Uterus (tissue), 4 donors: ENCODE measurements around the gene PLA2G4B. TPM values are rescaled to one million over a fixed set of nuclear protein-coding genes. Genes with fewer than 3 reads are reported as not detected.
A peak's percentile ranks its signal among the peaks of the same experiment; 100 is the strongest.

ENCODE experiments used
- DNase-seq, 2 donors: peaks; one replicate each; pipeline ENCODE4 v3.0.0-alpha.2; 2019 to 2020
- H3K27ac ChIP-seq, 2 donors: fragments of 200-600 bp; sonication (generic); 1 replicate in 1 of 2; 2 replicates in 1 of 2; pipeline ENCODE4 v1.5.1; 2016 to 2018
- H3K27me3 ChIP-seq, 2 donors: fragments of 200-600 bp; sonication (generic); one replicate each; pipeline ENCODE4 v1.5.1; 2018 to 2019; ENCODE audit warnings: control low read depth in 1 of 2
- H3K36me3 ChIP-seq, 2 donors: fragments of 200-600 bp; sonication (generic); one replicate each; pipeline ENCODE4 v1.5.1; 2019; ENCODE audit warnings: control low read depth in 1 of 2
- H3K4me1 ChIP-seq, 2 donors: fragments of 200-600 bp; sonication (generic); one replicate each; pipeline ENCODE4 v1.5.1; 2018 to 2019; ENCODE audit warnings: control low read depth in 1 of 2
- H3K4me3 ChIP-seq, 2 donors: fragments of 200-600 bp; sonication (generic); 1 replicate in 1 of 2; 2 replicates in 1 of 2; pipeline ENCODE4 v1.5.1; 2018 to 2019; ENCODE audit warnings: mild to moderate bottlenecking in 1 of 2
- H3K9me3 ChIP-seq, 2 donors: fragments of 200-600 bp; sonication (generic); one replicate each; pipeline ENCODE4 v1.5.1; 2019; ENCODE audit warnings: control low read depth in 1 of 2
- POLR2A ChIP-seq, 2 donors: fragments of 450-650 bp; IDR thresholded peaks; one replicate each; pipeline ENCODE4 v1.6.1; 2016; ENCODE audit warnings: antibody characterized with exemption in 2 of 2, mild to moderate bottlenecking in 1 of 2, moderate library complexity in 1 of 2
- intact Hi-C: fragments of 100-400 bp; cut with DNase I; formaldehyde crosslinking; loops from one replicate; pipeline ENCODE4 v1.15.1; 2023; ENCODE audit warnings: low total_unique reads
- total RNA-seq, 4 donors: library from RNA; depleted of rRNA in 3 of 4; stranded (reverse); fragments of >200 nt in 3 of 4; gene quantifications; one replicate each; pipeline versions ENCODE4 v1.1.0 to v1.2.4, GENCODE V29; 2014 to 2023
- TF ChIP-seq, protein P1 (sequence below), 4 experiments: fragments of 200-600 bp in 2 of 4; fragments of 450-650 bp in 2 of 4; sonication (generic) in 2 of 4; IDR thresholded peaks; one replicate each; pipeline ENCODE4 v1.5.1; 2016 to 2019; ENCODE audit warnings: antibody characterized with exemption in 4 of 4, mild to moderate bottlenecking in 2 of 4, moderate library complexity in 1 of 4
- donor health status: DM: yes; HTN: yes; CAD: no.

The PLA2G4B gene
- total RNA-seq, 4 donors from 2014 or later = 3.5 to 91.2 (median 7.1) TPM

DNA sequence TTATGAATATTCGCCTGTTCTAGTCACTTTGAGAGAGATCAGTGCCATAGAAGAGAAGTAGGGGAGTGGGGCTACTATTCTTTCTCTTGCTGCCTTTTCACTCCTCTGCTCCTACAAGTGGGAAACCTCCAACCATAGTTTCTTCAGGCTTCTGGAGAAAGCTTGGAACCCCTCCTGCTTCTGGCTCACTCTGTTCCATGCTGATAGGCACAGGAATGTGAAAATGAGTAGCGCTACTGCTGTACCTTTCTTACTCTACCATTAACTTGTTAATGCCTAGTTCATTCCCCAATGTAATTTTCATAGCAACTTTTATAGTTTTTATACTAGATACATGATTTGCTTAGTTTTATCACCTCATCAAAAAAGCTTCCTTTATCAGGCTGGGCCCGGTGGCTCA lies 37.5 kb upstream of the PLA2G4B start:
- no peak for DNase-seq
- H3K4me3 ChIP-seq = no peak overlapping the region
- H3K27me3 ChIP-seq = no peaks in the 10 kb centered on the region
- intact Hi-C loops = no loop called here
- H3K4me1 ChIP-seq = peaks cover 0 to under 1% of the 10 kb centered on the region in 2 donors
- no peaks in the 10 kb centered on the region for H3K9me3 ChIP-seq
- H3K27ac ChIP-seq = no peak overlapping the region
- no peak for TF ChIP-seq POLR2A (IDR thresholded peaks at IDR 0.05)
- TF ChIP-seq, protein P1, sequence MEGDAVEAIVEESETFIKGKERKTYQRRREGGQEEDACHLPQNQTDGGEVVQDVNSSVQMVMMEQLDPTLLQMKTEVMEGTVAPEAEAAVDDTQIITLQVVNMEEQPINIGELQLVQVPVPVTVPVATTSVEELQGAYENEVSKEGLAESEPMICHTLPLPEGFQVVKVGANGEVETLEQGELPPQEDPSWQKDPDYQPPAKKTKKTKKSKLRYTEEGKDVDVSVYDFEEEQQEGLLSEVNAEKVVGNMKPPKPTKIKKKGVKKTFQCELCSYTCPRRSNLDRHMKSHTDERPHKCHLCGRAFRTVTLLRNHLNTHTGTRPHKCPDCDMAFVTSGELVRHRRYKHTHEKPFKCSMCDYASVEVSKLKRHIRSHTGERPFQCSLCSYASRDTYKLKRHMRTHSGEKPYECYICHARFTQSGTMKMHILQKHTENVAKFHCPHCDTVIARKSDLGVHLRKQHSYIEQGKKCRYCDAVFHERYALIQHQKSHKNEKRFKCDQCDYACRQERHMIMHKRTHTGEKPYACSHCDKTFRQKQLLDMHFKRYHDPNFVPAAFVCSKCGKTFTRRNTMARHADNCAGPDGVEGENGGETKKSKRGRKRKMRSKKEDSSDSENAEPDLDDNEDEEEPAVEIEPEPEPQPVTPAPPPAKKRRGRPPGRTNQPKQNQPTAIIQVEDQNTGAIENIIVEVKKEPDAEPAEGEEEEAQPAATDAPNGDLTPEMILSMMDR (IDR thresholded peaks at IDR 0.05) = no peak
- no peaks in the 10 kb centered on the region for H3K36me3 ChIP-seq

DNA sequence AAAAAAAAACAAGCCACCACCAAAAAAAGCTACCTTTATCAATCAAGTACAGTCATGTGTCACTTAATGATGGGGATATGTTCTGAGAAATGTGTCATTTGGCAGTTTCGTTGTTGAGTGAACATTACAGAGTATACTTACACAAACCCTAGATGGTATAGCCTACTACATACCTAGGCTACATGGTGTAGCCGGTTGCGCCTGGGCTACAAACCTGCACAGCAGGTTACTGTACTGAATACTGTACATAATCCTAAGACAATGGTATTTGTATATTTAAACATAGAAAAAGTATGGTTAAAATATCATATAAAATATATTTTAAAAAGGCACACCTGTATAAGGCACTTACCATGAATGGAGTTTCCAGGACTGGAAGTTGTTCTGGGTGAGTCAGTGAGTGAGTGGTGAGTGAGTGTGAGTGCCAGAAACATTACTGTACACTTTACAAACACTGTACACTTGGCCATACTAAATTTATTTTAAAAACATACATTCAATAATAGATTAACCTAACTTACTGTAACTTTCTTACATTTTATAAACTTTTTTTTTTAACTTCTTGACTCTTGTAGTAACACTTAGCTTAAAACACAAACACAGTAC lies 36.7 kb upstream of the PLA2G4B start:
- no peak for TF ChIP-seq POLR2A (IDR thresholded peaks at IDR 0.05)
- Histone ChIP-seq H3K9me3 (no peaks in the 10 kb centered on the region), H3K4me3 (no peak overlapping the region), H3K27ac (no peak overlapping the region), H3K36me3 (no peaks in the 10 kb centered on the region), H3K27me3 (no peaks in the 10 kb centered on the region), H3K4me1 (no peaks in the 10 kb centered on the region)
- DNase-seq = no peak
- intact Hi-C loops = no loop called here

DNA sequence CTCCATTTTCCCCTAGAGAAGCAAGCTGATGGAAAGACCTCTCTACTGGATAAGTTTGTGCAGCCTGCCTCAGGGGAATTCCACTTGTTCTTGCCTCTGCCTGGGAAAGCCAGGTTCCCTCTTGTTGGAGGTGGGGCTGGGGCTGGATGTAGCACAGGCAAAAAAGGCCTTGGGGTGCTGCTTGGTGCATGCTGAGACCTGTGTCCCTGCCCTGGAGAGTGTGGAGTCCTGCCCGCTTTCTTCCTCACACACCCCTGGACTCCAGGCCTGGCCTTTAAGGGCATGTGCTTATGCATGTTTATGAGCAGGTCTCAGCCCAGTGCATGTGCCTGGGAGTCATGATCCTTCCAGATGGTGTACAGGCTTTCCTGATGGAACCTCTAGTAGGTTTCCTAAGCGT lies 34.3 kb upstream of the PLA2G4B start:
- Histone ChIP-seq H3K9me3 (no peaks in the 10 kb centered on the region), H3K27ac (peak overlapping the region; percentile 59 to 62), H3K4me1 (no peaks in the 10 kb centered on the region), H3K4me3 (no peak overlapping the region), H3K36me3 (no peaks in the 10 kb centered on the region), H3K27me3 (no peaks in the 10 kb centered on the region)
- no peak for DNase-seq
- TF ChIP-seq, protein P1 (IDR thresholded peaks at IDR 0.05) = no peak
- TF ChIP-seq POLR2A (IDR thresholded peaks at IDR 0.05) = no peak
- intact Hi-C loops = no loop called here

DNA sequence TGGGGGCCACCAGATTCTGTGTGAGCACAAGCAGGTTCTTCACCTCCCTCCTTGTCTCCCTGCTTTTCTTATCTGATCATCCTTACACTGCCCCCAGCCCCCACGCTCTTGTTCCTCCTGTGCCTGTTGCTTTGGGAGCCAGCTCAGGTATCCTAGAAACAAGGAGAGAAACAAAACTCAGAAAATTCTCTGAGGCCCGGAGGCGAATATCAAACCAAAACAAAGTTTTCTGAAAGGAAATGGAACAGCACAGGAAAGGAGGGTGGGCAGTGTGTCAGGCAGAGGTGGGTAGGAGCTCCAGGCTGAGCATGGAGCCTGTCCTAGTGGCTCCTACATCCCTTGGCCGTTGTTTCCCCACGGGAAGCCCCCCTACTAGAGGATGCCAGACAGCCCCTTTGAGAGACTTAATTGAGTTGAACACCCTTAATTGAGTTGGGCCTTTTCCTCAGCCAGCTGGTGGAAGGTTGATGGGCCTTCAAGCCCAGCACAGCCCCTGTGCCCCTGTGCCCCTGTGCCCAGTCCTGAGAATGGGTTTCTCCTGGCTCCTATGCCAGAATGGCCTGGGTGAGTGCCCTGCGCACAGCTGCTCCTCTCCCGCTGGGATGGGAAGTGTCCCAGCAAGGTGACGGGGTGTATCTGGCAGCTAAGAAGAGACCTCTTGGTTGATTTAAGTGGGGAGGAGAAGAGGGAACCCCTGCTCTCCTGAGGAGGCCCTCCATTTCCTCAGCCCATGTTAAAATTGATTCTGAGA lies 33.6 kb upstream of the PLA2G4B start:
- DNase-seq = no peak
- H3K4me1 ChIP-seq = no peaks in the 10 kb centered on the region
- no peaks in the 10 kb centered on the region for H3K9me3 ChIP-seq
- TF ChIP-seq, protein P1 (IDR thresholded peaks at IDR 0.05) = no peak
- H3K27ac ChIP-seq = peak overlapping the region; percentile 59 to 62
- H3K36me3 ChIP-seq = no peaks in the 10 kb centered on the region
- no peak overlapping the region for H3K4me3 ChIP-seq
- intact Hi-C loops = no loop called here
- no peaks in the 10 kb centered on the region for H3K27me3 ChIP-seq

DNA sequence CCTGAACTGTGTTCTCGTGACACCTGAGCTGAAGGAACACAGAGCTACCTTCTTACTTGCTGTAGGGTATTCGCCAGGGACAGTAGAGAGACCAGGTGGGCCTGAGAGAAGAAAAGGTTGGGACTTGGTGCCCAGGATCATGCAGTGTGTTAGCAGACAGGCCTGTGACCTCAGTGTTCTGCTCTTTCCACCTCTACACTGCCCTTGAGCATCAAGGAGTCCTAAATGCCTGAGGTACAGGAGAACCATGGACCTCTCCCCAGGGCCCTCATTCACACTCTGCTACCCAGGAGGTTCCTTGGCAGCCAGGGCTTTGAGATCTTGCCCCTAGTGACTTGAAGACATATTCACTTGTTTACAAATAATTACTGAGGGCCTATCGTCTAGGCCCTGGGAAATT lies 32.9 kb upstream of the PLA2G4B start:
- Histone ChIP-seq H3K4me3 (no peak overlapping the region), H3K36me3 (no peaks in the 10 kb centered on the region), H3K27ac (peak overlapping the region; percentile 59 to 62), H3K9me3 (no peaks in the 10 kb centered on the region), H3K27me3 (no peaks in the 10 kb centered on the region), H3K4me1 (no peaks in the 10 kb centered on the region)
- DNase-seq = no peak
- intact Hi-C loops = no loop called here
- no peak for TF ChIP-seq POLR2A (IDR thresholded peaks at IDR 0.05)
- TF ChIP-seq, protein P1 (IDR thresholded peaks at IDR 0.05) = no peak
